Common myeloid progenitor, CD34-positive (primary cell): ENCODE measurements around the gene UBE2Q2.
A peak's percentile ranks its signal among the peaks of the same experiment; 100 is the strongest.
"Not testable (repeated sequence)": the region's sequence is repeated elsewhere in the genome, so short reads cannot be mapped to it uniquely, and the experiment has no call there.

ENCODE experiments used
- CTCF ChIA-PET: fragments of 350-600 bp; sonication (Branson Sonifier 250); formaldehyde crosslinking; loops from one replicate; lab custom pipeline; 2021; ENCODE audit warnings: antibody characterized with exemption; lab: Charles Lee
- POLR2A ChIA-PET: fragments of 350-600 bp; sonication (Branson Sonifier 250); formaldehyde crosslinking; loops from one replicate; lab custom pipeline; 2021; ENCODE audit warnings: antibody characterized with exemption; lab: Charles Lee
- DNase-seq, 3 donors: peaks; one replicate each; pipeline versions ENCODE4 v3.0.0 to v3.0.0-alpha.2; 2013
- H3K27ac ChIP-seq, 2 experiments: 1 replicate in 1 of 2; 2 replicates in 1 of 2; pipeline ENCODE4 v1.7.0; 2013; ENCODE audit warnings: inconsistent platforms in 2 of 2, low read length in 2 of 2, mild to moderate bottlenecking in 2 of 2, low read depth in 1 of 2, moderate library complexity in 1 of 2; ENCODE audit not compliant: severe bottlenecking in 2 of 2, insufficient read depth in 1 of 2, poor library complexity in 1 of 2
- H3K27me3 ChIP-seq, 5 experiments: replicated peaks in 2 of 5; 1 replicate in 3 of 5; 2 replicates in 2 of 5; pipeline versions ENCODE4 v1.6.1 to v1.7.0; 2013; ENCODE audit warnings: low read length in 4 of 5, mild to moderate bottlenecking in 2 of 5, moderate library complexity in 2 of 5, inconsistent platforms in 1 of 5; ENCODE audit not compliant: insufficient read depth in 5 of 5, control insufficient read depth in 4 of 5
- H3K36me3 ChIP-seq, 4 experiments: 1 replicate in 2 of 4; 2 replicates in 2 of 4; pipeline versions ENCODE4 v1.6.1 to v1.7.0; 2013; ENCODE audit warnings: low read length in 3 of 4, control low read depth in 1 of 4, mild to moderate bottlenecking in 1 of 4; ENCODE audit not compliant: control insufficient read depth in 4 of 4, insufficient read depth in 4 of 4
- H3K4me1 ChIP-seq, 4 experiments: 1 replicate in 3 of 4; 2 replicates in 1 of 4; pipeline versions ENCODE4 v1.6.1 to v1.7.1; 2013; ENCODE audit warnings: low read length in 3 of 4, mild to moderate bottlenecking in 3 of 4, control low read depth in 1 of 4, inconsistent platforms in 1 of 4, moderate library complexity in 1 of 4; ENCODE audit not compliant: control insufficient read depth in 4 of 4, insufficient read depth in 4 of 4; ENCODE audit errors: control extremely low read depth in 1 of 4
- H3K4me3 ChIP-seq, 7 experiments: 1 replicate in 4 of 7; 2 replicates in 3 of 7; pipeline versions ENCODE4 v1.5.1 to v1.7.0; 2013; ENCODE audit warnings: mild to moderate bottlenecking in 7 of 7, low read length in 6 of 7, moderate library complexity in 6 of 7, inconsistent platforms in 2 of 7, low read depth in 2 of 7, control low read depth in 1 of 7; ENCODE audit not compliant: insufficient read depth in 4 of 7, control insufficient read depth in 1 of 7; ENCODE audit errors: extremely low read depth in 1 of 7
- H3K9me3 ChIP-seq, 5 experiments: 1 replicate in 4 of 5; 2 replicates in 1 of 5; pipeline versions ENCODE4 v1.6.1 to v1.7.1; 2013; ENCODE audit warnings: low read length in 4 of 5, mild to moderate bottlenecking in 2 of 5, inconsistent platforms in 1 of 5, low read depth in 1 of 5, moderate library complexity in 1 of 5; ENCODE audit not compliant: control insufficient read depth in 4 of 5, insufficient read depth in 2 of 5; ENCODE audit errors: control extremely low read depth in 1 of 5
- WGBS: methylation state at CpG from one replicate; pipeline ENCODE4 v1.1.5; 2013; ENCODE audit not compliant: insufficient coverage; 5-methylcytosine and 5-hydroxymethylcytosine counted together

UBE2Q2 gene

DNA sequence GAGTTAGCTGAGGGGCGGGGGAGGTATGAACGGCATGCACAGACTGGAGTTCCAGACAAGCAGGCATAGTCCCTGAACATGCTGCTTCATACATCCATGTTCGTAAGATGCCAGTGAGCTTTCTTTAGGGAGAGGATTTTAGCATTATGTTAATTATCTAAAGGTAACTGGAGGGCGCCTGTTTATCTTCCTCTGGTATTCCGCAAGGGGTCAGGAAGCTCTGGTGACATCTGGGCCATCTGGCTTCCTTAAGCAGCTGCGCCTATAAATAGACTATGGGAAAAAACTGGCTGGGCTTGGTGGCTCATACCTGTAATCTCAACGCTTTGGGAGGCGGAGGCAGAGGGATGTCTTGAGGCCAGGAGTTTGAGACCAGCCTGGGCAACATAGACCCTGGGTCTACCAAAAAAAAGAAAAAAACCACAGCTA, 58.9 kb downstream of the UBE2Q2 start:
- POLR2A ChIA-PET, result interaction anchor here (1.2 kb wide), 1 partner anchor 14 kb away, joined by 3 read pairs; no protein-coding TSS in a partner anchor
- DNase-seq, result peak; percentile 42 to 86 (median 79)
- Histone ChIP-seq H3K36me3 (peaks cover 10 to 23% (median 18%) of the 10 kb centered on the region in 4 experiments), H3K4me3 (no peak overlapping the region), H3K4me1 (peaks cover 8 to 31% (median 20%) of the 10 kb centered on the region in 4 experiments), H3K9me3 (no peaks in the 10 kb centered on the region), H3K27me3 (no peaks in the 10 kb centered on the region), H3K27ac (peak overlapping the region in 1 of 2 experiments; percentile 52)
- CTCF ChIA-PET, result interaction anchor here (0.6 to 1.5 kb wide), 4 partner anchors 10 to 27 kb away, joined by 3 to 4 read pairs (median 4); no protein-coding TSS in a partner anchor
- 20% methylated on average over 7 of the region's 8 CpGs for WGBS

DNA sequence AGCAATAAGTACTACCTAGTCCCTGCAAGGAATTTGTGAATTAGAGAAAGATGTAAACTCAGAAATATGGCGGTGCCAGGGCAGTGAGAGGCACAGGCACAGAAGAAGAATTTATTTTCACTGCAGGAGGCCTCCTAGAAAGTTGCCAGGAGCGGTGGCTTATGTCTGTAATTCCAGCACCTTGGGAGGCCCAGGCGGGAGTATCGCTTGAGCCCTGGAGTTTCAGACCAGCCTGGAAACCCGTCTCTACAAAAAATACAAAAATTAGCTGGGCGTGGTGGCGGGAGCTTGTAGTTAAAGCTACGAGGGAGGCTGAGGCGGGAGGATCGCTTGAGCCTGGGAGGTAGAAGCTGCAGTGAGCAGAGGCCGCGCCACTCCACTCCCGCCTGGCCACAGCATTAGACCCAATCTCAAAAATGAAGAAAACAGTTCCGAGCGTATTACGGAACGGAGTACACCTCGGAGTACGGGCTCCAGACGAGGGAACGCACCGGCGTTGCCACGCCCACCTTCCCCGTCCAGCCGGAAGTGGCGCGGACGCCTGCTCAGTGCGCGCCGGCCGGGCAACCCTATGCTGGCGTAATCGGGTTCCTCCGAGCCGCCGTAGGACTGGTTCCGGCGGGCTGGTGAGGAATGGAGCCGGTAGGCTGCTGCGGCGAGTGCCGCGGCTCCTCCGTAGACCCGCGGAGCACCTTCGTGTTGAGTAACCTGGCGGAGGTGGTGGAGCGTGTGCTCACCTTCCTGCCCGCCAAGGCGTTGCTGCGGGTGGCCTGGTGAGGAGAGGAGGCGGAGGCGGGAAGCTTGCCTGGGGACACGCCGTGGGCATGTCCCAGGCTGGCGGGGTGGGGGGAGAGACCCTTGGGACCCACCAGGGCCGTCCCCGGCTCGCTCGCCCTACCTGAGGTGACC, 60.3 kb downstream of the UBE2Q2 start, which contains the start of gene FBXO22:
FBXO22 (plus strand) TSS at position 548 of the 909 bp plus-strand sequence; CDS start at position 634, 86 bp downstream.
- CTCF ChIA-PET, result interaction anchor here (0.7 to 2.0 kb wide), 6 partner anchors 10 to 62 kb away, joined by 3 to 5 read pairs (median 4); no protein-coding TSS in a partner anchor
- POLR2A ChIA-PET, result interaction anchor here (0.5 kb wide), 1 partner anchor 20 kb away, joined by 3 read pairs; no protein-coding TSS in a partner anchor
- Histone ChIP-seq H3K27me3 (no peaks in the 10 kb centered on the region), H3K27ac (peak within 1 kb of the TSS; percentile 74 to 87), H3K9me3 (no peaks in the 10 kb centered on the region), H3K36me3 (peaks cover 11 to 24% (median 13%) of the 10 kb centered on the region in 4 experiments), H3K4me1 (peaks cover 8 to 31% (median 20%) of the 10 kb centered on the region in 4 experiments), H3K4me3 (peak within 1 kb of the TSS; percentile 67 to 97 (median 92))
- peak; percentile 90 to 95 (median 94) for DNase-seq
- WGBS, result 2% methylated on average over 59 of the region's 63 CpGs

GRCh38 chr15:75905231-75905630, 62.0 kb downstream of the UBE2Q2 start:
- CTCF ChIA-PET, result interaction anchor here (0.6 kb wide), 1 partner anchor 133 kb away, joined by 4 read pairs; no protein-coding TSS in a partner anchor
- H3K9me3 ChIP-seq, result no peaks in the 10 kb centered on the region
- no peak overlapping the region for H3K27ac ChIP-seq
- H3K27me3 ChIP-seq, result no peaks in the 10 kb centered on the region
- 98% methylated on average over 5 of the region's 5 CpGs for WGBS
- POLR2A ChIA-PET, result no interaction called here
- peaks cover 10 to 27% (median 17%) of the 10 kb centered on the region in 4 experiments for H3K36me3 ChIP-seq
- no peak overlapping the region for H3K4me3 ChIP-seq
- H3K4me1 ChIP-seq, result peaks cover 8 to 31% (median 20%) of the 10 kb centered on the region in 4 experiments
- no peak for DNase-seq

DNA sequence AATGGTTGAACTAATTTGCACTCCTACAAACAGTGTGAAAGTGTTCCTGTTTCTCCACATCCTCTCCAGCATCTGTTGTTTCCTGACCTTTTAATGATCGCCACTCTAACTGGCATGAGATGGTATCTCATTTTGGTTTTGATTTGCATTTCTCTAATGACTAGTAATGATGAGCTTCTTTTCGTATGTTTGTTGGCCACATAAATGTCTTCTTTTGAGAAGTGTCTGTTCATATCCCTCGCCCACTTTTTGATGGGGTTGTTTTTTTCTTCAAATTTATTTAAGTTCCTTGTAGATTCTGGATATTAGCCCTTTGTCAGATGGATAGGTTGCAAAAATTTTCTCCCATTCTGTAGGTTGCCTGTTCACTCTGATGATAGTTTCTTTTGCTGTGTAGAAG, 67.1 kb downstream of the UBE2Q2 start:
- H3K27me3 ChIP-seq, POLR2A ChIA-PET, H3K27ac ChIP-seq, DNase-seq, H3K4me3 ChIP-seq, H3K9me3 ChIP-seq, CTCF ChIA-PET, H3K4me1 ChIP-seq: not testable (repeated sequence)
- peaks cover 17 to 38% (median 27%) of the 10 kb centered on the region in 4 experiments for H3K36me3 ChIP-seq
- 86% methylated on average over 1 of the region's 3 CpGs for WGBS

DNA sequence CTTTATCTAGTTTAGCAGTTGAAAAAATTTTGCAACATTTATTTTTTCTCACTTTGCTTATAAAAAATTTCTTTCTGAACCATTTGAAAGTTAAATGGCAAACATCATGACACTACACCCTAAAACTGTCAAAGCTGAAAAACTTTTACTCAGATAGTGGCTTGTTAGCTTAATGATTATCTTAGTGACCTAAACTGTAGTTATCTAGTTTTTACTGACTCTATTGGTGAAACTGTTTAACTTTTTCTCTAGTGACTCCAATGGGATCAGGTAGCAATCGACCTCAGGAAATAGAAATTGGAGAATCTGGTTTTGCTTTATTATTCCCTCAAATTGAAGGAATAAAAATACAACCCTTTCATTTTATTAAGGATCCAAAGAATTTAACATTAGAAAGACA, 73.7 kb downstream of the UBE2Q2 start:
- no peaks in the 10 kb centered on the region for H3K4me1 ChIP-seq

GRCh38 chr15:75918135-75918534, 74.9 kb downstream of the UBE2Q2 start:
- no peaks in the 10 kb centered on the region for H3K4me1 ChIP-seq
- no peak for DNase-seq
- no peaks in the 10 kb centered on the region for H3K9me3 ChIP-seq
- H3K36me3 ChIP-seq, result peaks cover 4 to 63% (median 36%) of the 10 kb centered on the region in 4 experiments
- 100% methylated on average over 1 of the region's 1 CpG for WGBS
- no peak overlapping the region for H3K4me3 ChIP-seq
- CTCF ChIA-PET, result interaction anchor here (0.8 to 2.4 kb wide), 6 partner anchors 10 to 221 kb away, joined by 3 to 9 read pairs (median 4); no protein-coding TSS in a partner anchor
- no peaks in the 10 kb centered on the region for H3K27me3 ChIP-seq
- no peak overlapping the region for H3K27ac ChIP-seq
- POLR2A ChIA-PET, result no interaction called here

More for the DNA sequence above, 73.7 kb downstream of the UBE2Q2 start:
- ChIA-PET CTCF (interaction anchor here (1.1 kb wide), 1 partner anchor 15 kb away, joined by 3 read pairs; no protein-coding TSS in a partner anchor), POLR2A (no interaction called here)
- DNase-seq, result no peak
- H3K9me3 ChIP-seq, result peaks cover 0 to 3% (median 0%) of the 10 kb centered on the region in 5 experiments
- no peak overlapping the region for H3K27ac ChIP-seq
- H3K4me3 ChIP-seq, result no peak overlapping the region
- H3K27me3 ChIP-seq, result no peaks in the 10 kb centered on the region
- peaks cover 4 to 53% (median 34%) of the 10 kb centered on the region in 4 experiments for H3K36me3 ChIP-seq
- WGBS, result no CpG with 5 or more reads among the region's 1 CpG
